C4-2B (cell line): ENCODE data around the gene GALNT7.
"Not testable (repeated sequence)": the region's sequence is repeated elsewhere in the genome, so short reads cannot be mapped to it uniquely, and the experiment has no call there.

Source experiments
- H3K27ac ChIP-seq: fragments of 450-650 bp; 2 replicates; pipeline ENCODE4 v1.5.1; 2017
- CTCF ChIP-seq: fragments of 450-650 bp; conservative IDR thresholded peaks from 2 replicates; pipeline ENCODE4 v1.5.1; 2017; ENCODE audit warnings: mild to moderate bottlenecking
- ZFX ChIP-seq: fragments of 450-650 bp; IDR thresholded peaks from 2 replicates; pipeline ENCODE4 v1.6.1; 2017

Gene GALNT7

GRCh38 chr4:173168396-173169177 is at the start of gene GALNT7:
TSS of gene GALNT7 (plus strand) at chr4:173168811. CDS start at chr4:173168836, 25 bp downstream.
- TF ChIP-seq ZFX, result no peak
- TF ChIP-seq CTCF, result no peak; the same call in 1 of the 2 replicates
- H3K27ac ChIP-seq, result peak within 1 kb of the TSS; percentile 95

DNA sequence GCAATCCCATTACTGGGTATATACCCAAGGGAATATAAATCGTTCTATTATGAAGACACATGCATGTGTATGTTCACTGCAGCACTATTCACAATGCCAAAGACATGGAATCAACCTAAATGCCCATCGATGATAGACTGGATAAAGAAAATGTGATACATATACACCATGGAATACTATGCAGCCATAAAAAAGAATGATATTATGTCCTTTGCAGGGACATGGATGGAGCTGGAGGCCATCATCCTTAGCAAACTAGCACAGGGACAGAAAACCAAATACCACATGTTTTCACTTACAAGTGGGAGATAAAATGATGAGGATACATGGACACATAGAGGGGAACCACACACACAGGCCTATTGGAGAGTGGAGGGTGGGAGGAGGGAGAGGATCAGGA is 49.8 kb upstream of the GALNT7 start:
- not testable (repeated sequence) for H3K27ac ChIP-seq

GRCh38 chr4:173119818-173120217 is 48.8 kb upstream of the GALNT7 start:
- H3K27ac ChIP-seq, result no peak overlapping the region
- TF ChIP-seq ZFX (no peak), CTCF (no peak)

DNA sequence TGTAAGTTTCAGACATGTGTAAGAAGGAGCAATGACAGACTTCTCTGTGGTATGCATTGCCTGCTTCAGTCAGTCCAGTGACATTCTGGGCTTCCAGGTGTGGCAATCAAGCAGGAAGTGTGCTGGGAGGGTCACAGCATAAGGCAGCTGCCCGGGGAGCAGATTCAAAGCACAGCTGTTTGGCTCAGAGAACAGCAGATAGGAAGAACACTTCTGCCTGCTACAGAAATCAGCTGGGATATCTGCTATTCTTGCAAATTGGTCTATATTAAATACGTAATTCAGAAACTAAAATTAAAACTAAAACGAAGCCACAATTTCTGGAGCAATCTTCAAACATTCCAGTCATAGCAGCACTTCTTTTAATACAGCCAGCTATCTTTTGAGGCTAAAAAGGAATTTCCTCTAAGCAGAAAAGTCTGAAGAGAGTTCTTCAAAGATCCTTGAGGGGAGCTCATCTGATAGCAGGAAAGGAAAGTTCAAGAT is 47.5 kb upstream of the GALNT7 start:
- no peak for TF ChIP-seq ZFX
- no peak for TF ChIP-seq CTCF
- no peak overlapping the region for H3K27ac ChIP-seq

- no peak overlapping the region for H3K27ac ChIP-seq
- TF ChIP-seq ZFX, result no peak
- TF ChIP-seq CTCF, result no peak
Observed at GRCh38 chr4:173124209-173124865, 44.3 kb upstream of the GALNT7 start.

- TF ChIP-seq ZFX (no peak), CTCF (no peak)
- no peak overlapping the region for H3K27ac ChIP-seq
Observed at GRCh38 chr4:173125216-173125812, 43.3 kb upstream of the GALNT7 start.

GRCh38 chr4:173128199-173128890 is 40.3 kb upstream of the GALNT7 start:
- TF ChIP-seq ZFX (no peak), CTCF (no peak)
- no peak overlapping the region for H3K27ac ChIP-seq
